ENCODE data around the gene CTBP2. TPM values are rescaled to one million over a fixed set of nuclear protein-coding genes. Genes with fewer than 3 reads are reported as not detected.

The CTBP2 gene
- total RNA-seq, 1 donor from 2014 or later = 55.2 TPM

GRCh38 chr10:125062914-125063230, 97.5 kb downstream of the CTBP2 start:
- H2AFZ ChIP-seq (replicated peaks) = no peak overlapping the region
- Mint-ChIP-seq H3K9me3 (peaks cover 2% of the 10 kb centered on the region), H3K27ac (no peak overlapping the region), H3K36me3 (peaks cover 21% of the 10 kb centered on the region), H3K4me3 (no peak overlapping the region), H3K27me3 (ENCODE audit: insufficient read depth, low read depth) (peaks cover 3% of the 10 kb centered on the region), H3K4me1 (peaks cover 56% of the 10 kb centered on the region)
- H4K20me1 ChIP-seq (ENCODE audit: low read depth) = peaks cover 100% of the 10 kb centered on the region
- no peaks in the 10 kb centered on the region for H3K27me3 ChIP-seq
- no peak overlapping the region for H3K4me2 ChIP-seq
- H3F3A ChIP-seq (ENCODE audit: low read depth) = peaks cover 21% of the 10 kb centered on the region
- peaks cover 33% of the 10 kb centered on the region for H3K4me1 ChIP-seq
- H3K27ac ChIP-seq = no peak overlapping the region
- H3K9ac ChIP-seq = no peak overlapping the region
- TF ChIP-seq, protein P1, sequence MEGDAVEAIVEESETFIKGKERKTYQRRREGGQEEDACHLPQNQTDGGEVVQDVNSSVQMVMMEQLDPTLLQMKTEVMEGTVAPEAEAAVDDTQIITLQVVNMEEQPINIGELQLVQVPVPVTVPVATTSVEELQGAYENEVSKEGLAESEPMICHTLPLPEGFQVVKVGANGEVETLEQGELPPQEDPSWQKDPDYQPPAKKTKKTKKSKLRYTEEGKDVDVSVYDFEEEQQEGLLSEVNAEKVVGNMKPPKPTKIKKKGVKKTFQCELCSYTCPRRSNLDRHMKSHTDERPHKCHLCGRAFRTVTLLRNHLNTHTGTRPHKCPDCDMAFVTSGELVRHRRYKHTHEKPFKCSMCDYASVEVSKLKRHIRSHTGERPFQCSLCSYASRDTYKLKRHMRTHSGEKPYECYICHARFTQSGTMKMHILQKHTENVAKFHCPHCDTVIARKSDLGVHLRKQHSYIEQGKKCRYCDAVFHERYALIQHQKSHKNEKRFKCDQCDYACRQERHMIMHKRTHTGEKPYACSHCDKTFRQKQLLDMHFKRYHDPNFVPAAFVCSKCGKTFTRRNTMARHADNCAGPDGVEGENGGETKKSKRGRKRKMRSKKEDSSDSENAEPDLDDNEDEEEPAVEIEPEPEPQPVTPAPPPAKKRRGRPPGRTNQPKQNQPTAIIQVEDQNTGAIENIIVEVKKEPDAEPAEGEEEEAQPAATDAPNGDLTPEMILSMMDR (IDR thresholded peaks at IDR 0.05) = no peak
- TF ChIP-seq EZH2 (IDR thresholded peaks at IDR 0.05) (no peak), EZH2phosphoT487 (IDR thresholded peaks at IDR 0.05) (no peak)
- H3K4me3 ChIP-seq = no peak overlapping the region
- H3K9me3 ChIP-seq (ENCODE audit: low read depth) = no peaks in the 10 kb centered on the region
- H3K79me2 ChIP-seq (ENCODE audit: low read depth) = peaks cover 98% of the 10 kb centered on the region
- no peak for DNase-seq (ENCODE audit: low spot score)
- no peaks in the 10 kb centered on the region for H3K36me3 ChIP-seq

DNA sequence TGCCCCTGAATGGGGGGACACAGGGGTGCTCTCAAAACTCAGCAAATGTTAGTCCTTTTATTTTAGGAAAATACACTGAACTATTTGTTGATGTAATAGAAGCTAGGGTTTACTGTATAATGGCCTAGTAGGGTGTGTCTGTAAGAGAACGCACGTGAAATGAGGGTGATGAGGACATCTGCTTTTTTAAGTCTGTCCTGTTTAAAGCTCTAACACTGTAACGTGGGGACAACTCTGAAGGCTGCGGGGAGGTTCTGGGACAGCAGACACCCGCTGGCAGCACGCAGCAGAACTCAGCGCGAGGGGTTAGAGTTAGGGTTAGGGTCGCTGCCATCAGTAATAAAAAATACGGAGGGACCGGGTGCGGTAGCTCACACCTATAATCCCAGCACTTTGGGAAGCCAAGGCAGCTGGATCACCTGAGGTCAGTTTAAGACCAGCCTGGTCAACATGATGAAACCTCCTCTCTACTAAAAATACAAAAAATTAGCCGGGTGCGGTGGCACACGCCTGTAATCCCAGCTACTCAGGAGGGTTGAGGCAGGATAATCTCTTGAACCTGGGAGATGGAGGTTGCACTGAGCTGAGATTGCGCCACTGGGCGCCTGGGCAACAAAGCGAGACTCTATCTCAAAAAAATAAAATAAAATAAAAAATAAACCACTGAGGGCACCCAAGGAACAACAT, 98.0 kb downstream of the CTBP2 start:
- Histone ChIP-seq H4K20me1 (ENCODE audit: low read depth) (peaks cover 100% of the 10 kb centered on the region), H3K79me2 (ENCODE audit: low read depth) (peaks cover 93% of the 10 kb centered on the region), H3K36me3 (no peaks in the 10 kb centered on the region), H3K9me3 (ENCODE audit: low read depth) (no peaks in the 10 kb centered on the region), H3K27me3 (no peaks in the 10 kb centered on the region), H3K4me2 (no peak overlapping the region), H2AFZ (replicated peaks) (no peak overlapping the region), H3K4me3 (no peak overlapping the region), H3K4me1 (peaks cover 38% of the 10 kb centered on the region), H3K9ac (no peak overlapping the region), H3F3A (ENCODE audit: low read depth) (peaks cover 26% of the 10 kb centered on the region), H3K27ac (no peak overlapping the region)
- Mint-ChIP-seq H3K27me3 (ENCODE audit: insufficient read depth, low read depth) (peaks cover 3% of the 10 kb centered on the region), H3K9me3 (peaks cover 2% of the 10 kb centered on the region), H3K4me3 (no peak overlapping the region), H3K27ac (no peak overlapping the region), H3K36me3 (peaks cover 21% of the 10 kb centered on the region), H3K4me1 (peaks cover 61% of the 10 kb centered on the region)
- no peak for DNase-seq (ENCODE audit: low spot score)
- TF ChIP-seq, protein P1 (IDR thresholded peaks at IDR 0.05) = no peak
- no peak for TF ChIP-seq EZH2phosphoT487 (IDR thresholded peaks at IDR 0.05)
- no peak for TF ChIP-seq EZH2 (IDR thresholded peaks at IDR 0.05)

GRCh38 chr10:125061557-125062226, 98.7 kb downstream of the CTBP2 start:
- Mint-ChIP-seq H3K4me1 (peaks cover 66% of the 10 kb centered on the region), H3K27me3 (ENCODE audit: insufficient read depth, low read depth) (peaks cover 3% of the 10 kb centered on the region), H3K4me3 (no peak overlapping the region), H3K27ac (no peak overlapping the region), H3K9me3 (peaks cover 2% of the 10 kb centered on the region), H3K36me3 (peaks cover 21% of the 10 kb centered on the region)
- no peak for DNase-seq (ENCODE audit: low spot score)
- no peak overlapping the region for H3K9ac ChIP-seq
- H3K4me1 ChIP-seq = peaks cover 41% of the 10 kb centered on the region
- H3K27me3 ChIP-seq = no peaks in the 10 kb centered on the region
- H3F3A ChIP-seq (ENCODE audit: low read depth) = peaks cover 31% of the 10 kb centered on the region
- H3K36me3 ChIP-seq = no peaks in the 10 kb centered on the region
- peaks cover 97% of the 10 kb centered on the region for H4K20me1 ChIP-seq (ENCODE audit: low read depth)
- TF ChIP-seq, protein P1 (IDR thresholded peaks at IDR 0.05) = no peak
- TF ChIP-seq EZH2phosphoT487 (IDR thresholded peaks at IDR 0.05) = no peak
- TF ChIP-seq EZH2 (IDR thresholded peaks at IDR 0.05) = no peak
- no peak overlapping the region for H3K27ac ChIP-seq
- no peak overlapping the region for H2AFZ ChIP-seq (replicated peaks)
- no peak overlapping the region for H3K4me2 ChIP-seq
- H3K9me3 ChIP-seq (ENCODE audit: low read depth) = no peaks in the 10 kb centered on the region
- H3K79me2 ChIP-seq (ENCODE audit: low read depth) = peaks cover 89% of the 10 kb centered on the region
- no peak overlapping the region for H3K4me3 ChIP-seq

Data from neural progenitor cell (in vitro differentiated cells).